GM12801 (cell line): ENCODE data around the gene CRNKL1.

Experiments used
- CTCF ChIP-seq: IDR thresholded peaks from one replicate; pipeline ENCODE4 v1.5.1; 2011; ENCODE audit warnings: control low read depth; ENCODE audit not compliant: insufficient read length; ENCODE audit errors: extremely low read depth

Gene CRNKL1

GRCh38 chr20:20060234-20060998 is 8.2 kb upstream of the CRNKL1 start:
- TF ChIP-seq CTCF = no peak

- no peak for TF ChIP-seq CTCF
These were observed 546 bp downstream of the CRNKL1 start for GRCh38 chr20:20051767-20052073.

- TF ChIP-seq CTCF = no peak
These were observed 12.4 kb downstream of the CRNKL1 start for GRCh38 chr20:20039752-20040387.

GRCh38 chr20:20038586-20038985 is 13.7 kb downstream of the CRNKL1 start:
- no peak for TF ChIP-seq CTCF

GRCh38 chr20:20037960-20038359 is 14.3 kb downstream of the CRNKL1 start:
- no peak for TF ChIP-seq CTCF

GRCh38 chr20:20036756-20037155 is 15.5 kb downstream of the CRNKL1 start:
- no peak for TF ChIP-seq CTCF

- no peak for TF ChIP-seq CTCF
These were observed 17.8 kb downstream of the CRNKL1 start for GRCh38 chr20:20034486-20034885.

- no peak for TF ChIP-seq CTCF
These were observed 20.5 kb downstream of the CRNKL1 start for GRCh38 chr20:20031790-20032189.
